ENCODE measurements around the gene HEPACAM2. TPM values are rescaled to one million over a fixed set of nuclear protein-coding genes. Genes with fewer than 3 reads are reported as not detected.

HEPACAM2 gene
- total and polyA plus RNA-seq, 2 donors (not counting 3 experiments of a cell fraction or from before 2014, with no cell fraction given) = not detected

DNA sequence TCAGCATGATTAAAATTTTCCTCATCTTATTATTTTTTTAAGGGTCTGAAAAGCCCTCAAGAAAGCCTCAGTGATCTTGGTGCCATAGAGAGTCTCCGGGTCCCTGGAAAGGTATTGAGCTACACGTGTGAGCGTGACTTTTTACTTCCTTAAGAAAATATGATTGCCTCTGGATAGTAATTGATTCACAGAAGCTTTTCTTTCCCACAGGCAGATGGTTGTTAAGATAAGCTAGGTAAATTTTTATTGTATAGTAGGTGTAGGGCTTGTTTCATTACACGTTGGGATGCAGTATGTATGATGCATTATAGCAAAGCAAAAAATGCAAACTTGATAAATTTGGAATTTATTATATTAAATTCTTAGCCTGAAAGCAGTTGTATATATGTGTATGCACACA is 13.6 kb upstream of the HEPACAM2 start:
- H3K27me3 ChIP-seq (ENCODE audit: control insufficient read depth in 2 of 2, insufficient read depth in 2 of 2, low read length in 2 of 2) = no peaks in the 10 kb centered on the region
- dilution Hi-C loops (cut with MboI; ENCODE audit: extremely low pct_ligation_motif_present, low sequenced_read_pairs) (no loop called here), intact Hi-C loops (cut with micrococcal nuclease) (loop anchor here (10.0 kb wide), 3 partner anchors 475 to 1155 kb away; partner anchors contain the start of gene COL1A2)
- peaks cover 3% of the 10 kb centered on the region for H4K20me1 ChIP-seq (replicated peaks; ENCODE audit: control insufficient read depth, extremely low read depth, insufficient read depth, low read length)
- no peaks in the 10 kb centered on the region for H3K9me1 ChIP-seq (replicated peaks; ENCODE audit: control insufficient read depth, extremely low read depth, insufficient read depth, low read length)
- no TSS peak for BruUV-seq (replicated peaks)
- POLR2A ChIA-PET = no interaction called here
- DNase-seq (ENCODE audit: low read depth, low spot score) (no peak), FAIRE-seq (no peak)
- no peak overlapping the region for H2AFZ ChIP-seq (ENCODE audit: low read depth, low read length)
- no peak overlapping the region for H3K4me2 ChIP-seq (ENCODE audit: insufficient read depth, low read length)
- H3K4me1 ChIP-seq (ENCODE audit: control insufficient read depth, extremely low read depth, insufficient read depth, low read length) = no peaks in the 10 kb centered on the region
- no peaks in the 10 kb centered on the region for H3K36me3 ChIP-seq (ENCODE audit: control insufficient read depth in 2 of 2, extremely low read depth in 1 of 2, insufficient read depth in 2 of 2, low read length in 2 of 2)
- H3K27ac ChIP-seq (ENCODE audit: insufficient read depth, low read depth, low read length) = no peak overlapping the region
- H3K79me2 ChIP-seq (ENCODE audit: control insufficient read depth, insufficient read depth, low read length) = peaks cover 5% of the 10 kb centered on the region
- no peak overlapping the region for H3K9ac ChIP-seq (replicated peaks; ENCODE audit: extremely low read depth, insufficient read depth, low read length)
- TF ChIP-seq POLR2A (IDR thresholded peaks at IDR 0.05; ENCODE audit: low read depth, low read length) (no peak), GATA2 (IDR thresholded peaks at IDR 0.05; ENCODE audit: insufficient read depth, insufficient read length, low read depth, low read length) (no peak), CTCF (IDR thresholded peaks at IDR 0.05; ENCODE audit: extremely low read depth in 1 of 2, insufficient read depth in 1 of 2, low read depth in 1 of 2, low read length in 2 of 2) (no peak), EZH2 (IDR thresholded peaks at IDR 0.05; ENCODE audit: borderline replicate concordance, low read depth, low read length, severe bottlenecking) (no peak), POLR2AphosphoS5 (IDR thresholded peaks at IDR 0.05; ENCODE audit: insufficient read depth, low read depth, low read length) (no peak), FOS (IDR thresholded peaks at IDR 0.05; ENCODE audit: borderline replicate concordance, insufficient read depth, low read length) (no peak)
- TF ChIP-seq, protein P1, sequence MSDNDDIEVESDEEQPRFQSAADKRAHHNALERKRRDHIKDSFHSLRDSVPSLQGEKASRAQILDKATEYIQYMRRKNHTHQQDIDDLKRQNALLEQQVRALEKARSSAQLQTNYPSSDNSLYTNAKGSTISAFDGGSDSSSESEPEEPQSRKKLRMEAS (IDR thresholded peaks at IDR 0.05; ENCODE audit: insufficient read depth, insufficient read length) = no peak
- H3K4me3 ChIP-seq (replicated peaks in 1 of 3; ENCODE audit: insufficient read depth in 1 of 3, low read depth in 1 of 3, low read length in 3 of 3) = no peak overlapping the region
- CTCF ChIA-PET = interaction anchor here (1.0 to 1.1 kb wide), 2 partner anchors 310 to 311 kb away, joined by 3 read pairs; no protein-coding TSS in a partner anchor
- H3K9me3 ChIP-seq (replicated peaks; ENCODE audit: control insufficient read depth, insufficient read depth, low read length) = no peaks in the 10 kb centered on the region

Data from endothelial cell of umbilical vein (primary cell).